GM21447 (cell line): Measurements from ENCODE around the gene ZNF534.
"Not testable (repeated sequence)": the region's sequence is repeated elsewhere in the genome, so short reads cannot be mapped to it uniquely, and the experiment has no call there.

Experiments
- ATAC-seq: cut with Tn5 transposase; IDR thresholded peaks from one replicate; pipeline ENCODE4 v1.9.1; 2021; ENCODE audit not compliant: unreplicated experiment

Gene ZNF534

DNA sequence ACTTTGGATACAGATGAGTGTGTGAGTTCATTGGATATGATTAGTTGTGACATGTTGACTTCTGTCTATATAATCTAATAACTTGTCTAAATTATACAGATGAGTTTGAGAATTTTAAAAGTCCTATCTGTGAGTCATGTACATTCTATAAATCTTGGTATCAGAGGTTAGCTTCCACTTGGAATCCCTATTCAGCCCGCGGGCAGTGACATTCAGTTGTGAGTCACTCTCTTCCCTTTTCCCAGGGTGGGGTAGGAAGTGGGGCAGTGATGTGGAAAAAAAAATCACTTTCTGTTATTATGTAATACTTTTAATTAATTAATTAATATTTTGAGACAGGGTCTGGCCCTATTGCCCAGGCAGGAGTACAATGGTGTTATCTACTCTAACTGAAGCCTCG is 65.6 kb downstream of the ZNF534 start:
- no peak for ATAC-seq

DNA sequence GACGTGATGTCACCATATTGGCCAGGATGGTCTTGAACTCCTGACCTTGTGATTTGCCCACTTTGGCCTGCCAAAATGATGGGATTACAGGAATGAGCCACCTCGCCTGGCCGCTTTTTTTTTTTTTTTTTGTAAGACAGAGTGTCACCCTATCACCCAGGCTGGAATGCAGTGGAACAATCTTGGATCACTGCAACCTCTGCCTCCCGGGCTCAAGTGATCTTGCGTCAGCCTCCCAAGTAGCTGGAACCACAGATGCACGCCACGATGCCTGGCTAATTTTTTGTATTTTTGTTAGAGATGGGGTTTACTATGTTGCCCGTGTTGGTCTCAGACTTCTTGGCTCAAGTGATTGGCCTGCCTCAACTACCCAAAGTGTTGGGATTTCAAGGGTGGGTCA is 69.6 kb downstream of the ZNF534 start:
- ATAC-seq = no peak

DNA sequence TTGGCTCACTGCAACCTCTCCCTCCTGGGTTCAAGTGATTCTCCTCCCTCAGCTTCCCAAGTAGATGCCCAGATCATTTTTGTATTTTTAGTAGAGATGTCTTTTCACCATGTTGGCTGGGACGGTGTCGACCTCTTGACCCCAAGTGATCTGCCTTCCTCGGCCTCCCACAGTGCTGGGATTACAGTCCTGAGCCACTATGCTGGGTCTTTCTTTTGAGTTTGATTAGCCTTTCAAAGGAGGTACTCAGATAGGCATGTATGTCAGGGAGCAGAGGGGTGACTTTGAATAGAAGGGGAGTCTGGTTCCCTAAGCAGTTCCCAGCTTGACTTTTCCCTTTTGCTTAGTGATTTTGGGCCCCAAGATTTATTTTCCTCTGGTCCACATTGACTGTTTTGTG is 71.5 kb downstream of the ZNF534 start:
- not testable (repeated sequence) for ATAC-seq

DNA sequence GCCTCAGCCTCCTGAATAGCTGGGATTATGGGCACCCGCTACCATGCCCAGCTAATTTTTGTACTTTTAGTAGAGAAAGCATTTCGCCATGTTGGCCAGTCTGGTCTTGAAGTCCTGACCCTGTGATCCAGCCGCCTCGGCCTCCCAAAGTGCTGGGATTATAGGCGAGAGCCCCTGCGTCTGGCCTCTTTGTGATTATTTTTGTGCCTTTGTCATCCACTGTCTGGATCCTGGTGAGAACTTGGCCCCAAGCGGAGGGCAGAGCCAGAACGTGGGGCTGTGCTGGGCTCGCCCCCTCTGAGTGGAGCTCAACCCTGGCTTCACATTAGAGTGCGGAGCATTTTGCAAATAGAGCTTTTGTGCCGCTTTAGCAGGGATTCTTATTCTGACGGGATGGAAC is 72.0 kb downstream of the ZNF534 start:
- ATAC-seq = not testable (repeated sequence)
